Esophagus muscularis mucosa (tissue), 4 donors: ENCODE data around the gene MIAT. TPM values are rescaled to one million over a fixed set of nuclear protein-coding genes. Genes with fewer than 3 reads are reported as not detected.

Experiments used
- DNase-seq: peaks from one replicate; pipeline ENCODE4 v3.0.0-alpha.2; 2017; ENCODE audit errors: extremely low spot score
- H3K27ac ChIP-seq, 4 donors: fragments of 200-600 bp; sonication (generic); replicated peaks in 1 of 4; 1 replicate in 3 of 4; 2 replicates in 1 of 4; pipeline ENCODE4 v1.5.1; 2016 to 2019; ENCODE audit warnings: mild to moderate bottlenecking in 1 of 4
- H3K27me3 ChIP-seq, 4 donors: fragments of 200-600 bp; sonication (generic); one replicate each; pipeline versions ENCODE4 v1.5.1 to v1.6.0; 2016 to 2019
- H3K36me3 ChIP-seq, 4 donors: fragments of 200-600 bp; sonication (generic); one replicate each; pipeline ENCODE4 v1.5.1; 2016 to 2019
- H3K4me1 ChIP-seq, 4 donors: fragments of 200-600 bp; sonication (generic); one replicate each; pipeline ENCODE4 v1.5.1; 2016 to 2019
- H3K4me3 ChIP-seq, 4 donors: fragments of 200-600 bp; sonication (generic); 1 replicate in 2 of 4; 2 replicates in 2 of 4; pipeline ENCODE4 v1.5.1; 2016 to 2019; ENCODE audit warnings: mild to moderate bottlenecking in 4 of 4, moderate library complexity in 1 of 4
- H3K9me3 ChIP-seq, 4 donors: fragments of 200-600 bp; sonication (generic); 1 replicate in 3 of 4; 2 replicates in 1 of 4; pipeline ENCODE4 v1.5.1; 2016 to 2019
- EP300 ChIP-seq: sonication (generic); formaldehyde crosslinking; IDR thresholded peaks from one replicate; pipeline ENCODE4 v1.6.1; 2017; ENCODE audit warnings: antibody characterized with exemption
- POLR2A ChIP-seq: fragments of 450-650 bp; IDR thresholded peaks from one replicate; pipeline ENCODE4 v1.6.1; 2017; ENCODE audit warnings: antibody characterized with exemption, moderate library complexity, mild to moderate bottlenecking, low read depth
- POLR2AphosphoS5 ChIP-seq, 2 donors: sonication (generic); formaldehyde crosslinking; IDR thresholded peaks; one replicate each; pipeline ENCODE4 v1.6.1; 2017; ENCODE audit warnings: antibody characterized with exemption in 2 of 2
- WGBS: methylation state at CpG from one replicate; pipeline ENCODE4 v1.1.5; 2018; 5-methylcytosine and 5-hydroxymethylcytosine counted together
- intact Hi-C: fragments of 100-400 bp; cut with DNase I; formaldehyde crosslinking; loops from one replicate; pipeline ENCODE4 v1.15.1; 2023
- total RNA-seq, 4 donors: library from RNA; depleted of rRNA; stranded (reverse); fragments of >200 nt; gene quantifications; one replicate each; pipeline versions ENCODE4 v1.1.0 to v1.2.1, GENCODE V29; 2016
- TF ChIP-seq, protein P1 (sequence below), 3 experiments: fragments of 200-600 bp in 2 of 3; fragments of 450-650 bp in 1 of 3; sonication (generic) in 2 of 3; IDR thresholded peaks; one replicate each; pipeline ENCODE4 v1.5.1; 2017 to 2019; ENCODE audit warnings: antibody characterized with exemption in 3 of 3, mild to moderate bottlenecking in 2 of 3, moderate library complexity in 1 of 3

Gene MIAT
- total RNA-seq, 4 donors from 2014 or later, result 0.19 to 1.2 (median 0.38) TPM

DNA sequence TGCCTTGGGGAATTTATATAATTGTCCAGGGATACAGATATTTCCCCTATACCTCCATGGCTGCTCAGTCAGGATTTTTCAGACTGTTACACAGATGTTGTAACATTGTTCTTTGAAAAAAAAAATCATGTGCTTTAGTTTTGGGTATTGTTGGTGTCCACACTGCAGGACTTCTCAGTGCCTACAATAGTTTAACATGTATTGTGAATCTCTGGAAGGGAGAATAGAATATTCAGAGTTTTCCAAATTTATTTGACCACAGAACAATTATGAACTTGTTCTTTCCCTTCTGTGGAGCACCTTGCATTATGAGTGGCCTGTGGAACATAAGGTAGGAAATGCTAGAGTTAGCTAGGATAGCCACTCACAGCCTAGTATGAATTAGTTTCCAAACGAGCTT, 21.1 kb upstream of the MIAT start:
- TF ChIP-seq POLR2A, result no peak
- no peak for TF ChIP-seq POLR2AphosphoS5 (IDR thresholded peaks at IDR 0.05)
- TF ChIP-seq, protein P1, sequence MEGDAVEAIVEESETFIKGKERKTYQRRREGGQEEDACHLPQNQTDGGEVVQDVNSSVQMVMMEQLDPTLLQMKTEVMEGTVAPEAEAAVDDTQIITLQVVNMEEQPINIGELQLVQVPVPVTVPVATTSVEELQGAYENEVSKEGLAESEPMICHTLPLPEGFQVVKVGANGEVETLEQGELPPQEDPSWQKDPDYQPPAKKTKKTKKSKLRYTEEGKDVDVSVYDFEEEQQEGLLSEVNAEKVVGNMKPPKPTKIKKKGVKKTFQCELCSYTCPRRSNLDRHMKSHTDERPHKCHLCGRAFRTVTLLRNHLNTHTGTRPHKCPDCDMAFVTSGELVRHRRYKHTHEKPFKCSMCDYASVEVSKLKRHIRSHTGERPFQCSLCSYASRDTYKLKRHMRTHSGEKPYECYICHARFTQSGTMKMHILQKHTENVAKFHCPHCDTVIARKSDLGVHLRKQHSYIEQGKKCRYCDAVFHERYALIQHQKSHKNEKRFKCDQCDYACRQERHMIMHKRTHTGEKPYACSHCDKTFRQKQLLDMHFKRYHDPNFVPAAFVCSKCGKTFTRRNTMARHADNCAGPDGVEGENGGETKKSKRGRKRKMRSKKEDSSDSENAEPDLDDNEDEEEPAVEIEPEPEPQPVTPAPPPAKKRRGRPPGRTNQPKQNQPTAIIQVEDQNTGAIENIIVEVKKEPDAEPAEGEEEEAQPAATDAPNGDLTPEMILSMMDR (IDR thresholded peaks at IDR 0.05), result no peak
- TF ChIP-seq EP300, result no peak
- Histone ChIP-seq H3K4me1 (peaks cover 0 to 12% (median 2%) of the 10 kb centered on the region in 4 donors), H3K9me3 (no peaks in the 10 kb centered on the region), H3K4me3 (no peak overlapping the region), H3K36me3 (no peaks in the 10 kb centered on the region), H3K27me3 (peaks cover 0 to 57% (median 0%) of the 10 kb centered on the region in 4 donors), H3K27ac (no peak overlapping the region)
- DNase-seq, result no peak
- 65% methylated on average over 1 of the region's 1 CpG for WGBS
- intact Hi-C loops, result no loop called here

DNA sequence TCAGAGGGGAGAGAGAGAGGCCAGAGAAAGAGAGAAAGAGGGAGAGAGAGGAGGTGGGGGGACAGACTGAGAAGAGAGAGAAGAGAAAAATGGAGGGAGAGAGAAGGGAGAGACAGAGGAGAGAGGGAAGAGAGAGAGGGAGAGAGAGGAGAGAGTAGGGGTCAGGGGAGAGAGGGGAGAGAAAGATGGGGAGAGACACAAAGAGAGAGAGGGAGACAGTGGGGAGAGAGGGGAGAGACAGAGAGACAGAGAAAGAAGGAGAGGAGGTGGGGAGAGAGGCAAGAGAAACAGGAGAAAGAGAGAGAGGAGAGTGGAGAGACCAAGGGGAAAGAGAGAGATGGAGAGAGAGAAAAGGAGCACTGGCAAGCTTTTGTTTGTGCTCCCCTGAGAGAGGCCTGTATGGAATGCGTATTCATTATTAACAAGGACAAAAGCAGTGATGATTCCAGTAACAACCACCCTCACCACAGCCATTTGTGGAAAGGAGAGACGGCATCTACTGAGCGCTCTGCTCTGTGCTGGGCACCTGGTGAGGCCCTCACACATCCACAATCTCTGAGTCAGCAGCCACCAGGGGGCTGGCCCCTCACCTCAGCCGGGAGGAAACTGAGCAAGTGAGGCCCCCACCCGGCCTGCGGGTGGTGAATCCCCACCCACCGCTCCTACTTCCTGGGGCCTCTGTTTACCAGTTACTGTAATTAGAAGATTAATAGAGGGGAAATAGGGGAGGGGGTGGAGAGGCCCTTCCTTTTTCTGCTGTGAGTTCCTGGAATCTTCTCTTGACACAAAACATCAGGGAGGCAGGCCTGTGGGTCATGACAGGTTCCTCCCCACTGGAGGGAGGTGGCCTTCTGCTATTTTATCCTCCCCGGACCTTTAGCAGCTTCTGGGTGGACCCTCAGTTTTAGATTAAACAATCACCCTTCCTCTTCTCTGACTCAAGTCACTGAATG, 14.6 kb upstream of the MIAT start:
- Histone ChIP-seq H3K4me3 (no peak overlapping the region), H3K4me1 (peaks cover 3 to 22% (median 12%) of the 10 kb centered on the region in 4 donors), H3K27me3 (peaks cover 0 to 62% (median 0%) of the 10 kb centered on the region in 4 donors), H3K27ac (peak overlapping the region in 1 of 4 donors; percentile 18), H3K9me3 (no peaks in the 10 kb centered on the region), H3K36me3 (no peaks in the 10 kb centered on the region)
- TF ChIP-seq POLR2AphosphoS5 (IDR thresholded peaks at IDR 0.05) (no peak), POLR2A (no peak), EP300 (no peak)
- TF ChIP-seq, protein P1 (IDR thresholded peaks at IDR 0.05), result no peak
- 32% methylated on average over 8 of the region's 8 CpGs for WGBS
- DNase-seq, result no peak
- intact Hi-C loops, result no loop called here

DNA sequence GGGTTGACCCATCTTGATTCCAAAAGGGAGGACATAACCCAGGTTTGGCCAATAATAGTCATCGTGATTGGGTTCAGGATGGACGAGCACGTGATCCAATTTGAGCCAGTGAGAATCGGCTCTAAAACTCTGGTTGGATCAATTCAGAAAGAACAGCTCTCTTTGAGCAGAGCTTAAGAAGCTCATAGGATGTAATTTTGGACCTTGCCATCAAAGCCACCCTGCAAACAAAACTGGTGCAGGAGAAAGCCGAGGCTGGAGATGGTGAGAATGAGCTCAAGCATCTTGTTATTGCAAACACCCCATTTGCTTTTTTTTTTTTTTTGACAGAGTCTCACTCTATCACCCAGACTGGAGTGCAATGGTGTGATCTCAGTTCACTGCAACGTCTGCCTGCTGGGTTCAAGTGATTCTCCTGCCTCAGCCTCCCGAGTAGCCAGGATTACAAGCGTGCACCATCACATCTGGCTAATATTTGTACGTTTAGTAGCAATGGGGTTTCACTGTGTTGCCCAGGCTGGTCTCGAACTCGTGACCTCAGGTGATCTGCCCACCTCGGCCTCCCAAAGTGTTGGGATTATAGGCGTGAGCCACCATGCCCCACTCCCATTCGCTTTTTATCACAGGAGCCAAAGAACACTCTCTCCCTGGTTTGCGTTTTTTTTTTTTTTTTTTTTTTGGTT, 13.8 kb upstream of the MIAT start:
- peaks cover 3 to 22% (median 12%) of the 10 kb centered on the region in 4 donors for H3K4me1 ChIP-seq
- no peak overlapping the region for H3K4me3 ChIP-seq
- WGBS, result 86% methylated on average over 15 of the region's 15 CpGs
- TF ChIP-seq POLR2AphosphoS5 (IDR thresholded peaks at IDR 0.05) (no peak), POLR2A (no peak), EP300 (no peak)
- TF ChIP-seq, protein P1 (IDR thresholded peaks at IDR 0.05), result no peak
- peaks cover 0 to 62% (median 2%) of the 10 kb centered on the region in 4 donors for H3K27me3 ChIP-seq
- intact Hi-C loops, result no loop called here
- H3K36me3 ChIP-seq, result no peaks in the 10 kb centered on the region
- H3K27ac ChIP-seq, result peak overlapping the region in 1 of 4 donors; percentile 18
- H3K9me3 ChIP-seq, result no peaks in the 10 kb centered on the region
- DNase-seq, result no peak

DNA sequence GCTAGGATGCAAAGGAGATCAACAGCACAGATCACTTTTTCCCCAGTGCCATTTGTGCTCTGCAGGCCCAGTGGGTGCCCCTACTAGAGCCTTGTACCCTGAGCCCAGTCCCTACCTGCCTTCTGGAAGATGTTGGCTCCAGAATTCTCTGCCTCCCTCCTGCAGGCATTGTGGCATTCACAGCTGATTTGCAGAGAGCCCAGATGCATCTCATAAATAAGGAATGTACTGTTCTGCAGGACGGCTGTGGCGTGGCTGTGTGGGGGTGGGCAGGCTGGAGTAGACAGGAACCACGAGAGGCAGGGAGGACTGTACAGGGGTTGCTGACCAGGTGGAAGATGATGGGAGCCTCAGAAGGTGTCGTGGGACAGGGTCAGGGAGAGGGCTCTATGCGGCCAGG, 11.2 kb upstream of the MIAT start:
- WGBS, result 48% methylated on average over 3 of the region's 5 CpGs
- TF ChIP-seq EP300, result no peak
- TF ChIP-seq, protein P1 (IDR thresholded peaks at IDR 0.05), result no peak
- TF ChIP-seq POLR2A, result no peak
- TF ChIP-seq POLR2AphosphoS5 (IDR thresholded peaks at IDR 0.05), result no peak
- H3K4me1 ChIP-seq, result peaks cover 3 to 22% (median 12%) of the 10 kb centered on the region in 4 donors
- no peak overlapping the region for H3K4me3 ChIP-seq
- H3K27ac ChIP-seq, result no peak overlapping the region
- H3K9me3 ChIP-seq, result no peaks in the 10 kb centered on the region
- intact Hi-C loops, result no loop called here
- no peaks in the 10 kb centered on the region for H3K36me3 ChIP-seq
- H3K27me3 ChIP-seq, result peaks cover 0 to 62% (median 2%) of the 10 kb centered on the region in 4 donors
- no peak for DNase-seq
